Neural cell (in vitro differentiated cells): ENCODE measurements around the gene ERGIC3.

Experiments used
- EP300 ChIP-seq: fragments of 450-650 bp; conservative IDR thresholded peaks from 2 replicates; pipeline ENCODE4 v1.6.1; 2014; ENCODE audit warnings: antibody characterized with exemption, mild to moderate bottlenecking, moderate library complexity; ENCODE audit not compliant: poor library complexity, severe bottlenecking
- EZH2 ChIP-seq: fragments of 200-600, 300-800 bp; shearing (Covaris generic), sonication (generic); IDR thresholded peaks from 2 replicates; pipeline ENCODE4 v1.6.1; 2014; ENCODE audit warnings: antibody characterized with exemption, low read length, borderline replicate concordance, mild to moderate bottlenecking; ENCODE audit not compliant: insufficient read depth, poor library complexity, severe bottlenecking
- MXI1 ChIP-seq: fragments of 450-650 bp; conservative IDR thresholded peaks from 2 replicates; pipeline ENCODE4 v1.6.1; 2014; ENCODE audit warnings: antibody characterized with exemption, mild to moderate bottlenecking; ENCODE audit not compliant: poor library complexity, severe bottlenecking
- POLR2AphosphoS5 ChIP-seq: IDR thresholded peaks from 2 replicates; pipeline ENCODE4 v1.6.1; 2012
- RAD21 ChIP-seq: fragments of 450-650 bp; conservative IDR thresholded peaks from 2 replicates; pipeline ENCODE4 v1.6.1; 2014; ENCODE audit warnings: antibody characterized with exemption, mild to moderate bottlenecking, moderate library complexity
- TF ChIP-seq, protein P1 (sequence below): fragments of 450-650 bp; IDR thresholded peaks from 2 replicates; pipeline ENCODE4 v1.5.1; 2014; ENCODE audit warnings: antibody characterized with exemption, mild to moderate bottlenecking, moderate library complexity; ENCODE audit not compliant: poor library complexity, severe bottlenecking

DNA sequence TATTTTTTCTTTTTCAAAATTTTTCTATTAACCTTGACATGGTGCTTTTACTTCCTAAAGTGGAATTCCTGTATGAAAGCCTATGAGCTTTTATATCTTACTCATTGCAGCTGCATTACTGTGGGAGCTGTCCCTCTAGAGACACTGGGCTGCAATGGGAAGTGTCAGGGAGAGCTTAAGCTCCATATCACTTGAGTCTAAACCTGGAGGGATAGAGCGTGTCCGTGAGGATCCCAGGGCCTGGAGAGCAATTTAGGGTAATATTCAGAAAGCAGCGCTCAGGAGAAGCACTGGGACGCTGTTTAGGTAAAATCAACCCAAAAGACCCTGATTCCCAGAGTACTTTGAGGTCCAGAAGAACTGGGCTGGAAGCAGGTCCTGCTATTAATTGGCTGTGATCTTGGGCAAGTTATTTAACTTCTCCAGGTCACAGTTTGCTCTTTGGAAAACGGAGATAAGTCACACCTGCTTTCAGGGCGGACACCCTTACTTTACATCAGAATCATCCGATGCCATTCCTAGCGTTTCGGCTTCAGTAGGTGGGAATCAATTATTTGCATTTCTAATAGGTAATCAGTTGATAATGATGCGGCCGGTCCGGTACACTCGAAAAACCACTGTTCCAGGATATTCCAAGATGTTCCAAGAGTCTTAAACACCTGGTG, 628 bp upstream of the ERGIC3 start:
- no peak for TF ChIP-seq RAD21
- TF ChIP-seq, protein P1, sequence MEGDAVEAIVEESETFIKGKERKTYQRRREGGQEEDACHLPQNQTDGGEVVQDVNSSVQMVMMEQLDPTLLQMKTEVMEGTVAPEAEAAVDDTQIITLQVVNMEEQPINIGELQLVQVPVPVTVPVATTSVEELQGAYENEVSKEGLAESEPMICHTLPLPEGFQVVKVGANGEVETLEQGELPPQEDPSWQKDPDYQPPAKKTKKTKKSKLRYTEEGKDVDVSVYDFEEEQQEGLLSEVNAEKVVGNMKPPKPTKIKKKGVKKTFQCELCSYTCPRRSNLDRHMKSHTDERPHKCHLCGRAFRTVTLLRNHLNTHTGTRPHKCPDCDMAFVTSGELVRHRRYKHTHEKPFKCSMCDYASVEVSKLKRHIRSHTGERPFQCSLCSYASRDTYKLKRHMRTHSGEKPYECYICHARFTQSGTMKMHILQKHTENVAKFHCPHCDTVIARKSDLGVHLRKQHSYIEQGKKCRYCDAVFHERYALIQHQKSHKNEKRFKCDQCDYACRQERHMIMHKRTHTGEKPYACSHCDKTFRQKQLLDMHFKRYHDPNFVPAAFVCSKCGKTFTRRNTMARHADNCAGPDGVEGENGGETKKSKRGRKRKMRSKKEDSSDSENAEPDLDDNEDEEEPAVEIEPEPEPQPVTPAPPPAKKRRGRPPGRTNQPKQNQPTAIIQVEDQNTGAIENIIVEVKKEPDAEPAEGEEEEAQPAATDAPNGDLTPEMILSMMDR, result no peak
- TF ChIP-seq EZH2, result no peak
- no peak for TF ChIP-seq EP300
- TF ChIP-seq POLR2AphosphoS5, result no peak
- TF ChIP-seq MXI1, result no peak
